Activated naive CD8-positive, alpha-beta T cell treated with anti-CD3 and anti-CD28 coated beads, Interleukin-2, amount 50 U/mL, for 24 hours (primary cell): ENCODE results near the gene TMEM38B.
"Not testable (repeated sequence)": the region's sequence is repeated elsewhere in the genome, so short reads cannot be mapped to it uniquely, and the experiment has no call there.

Source experiments
- ATAC-seq: fragments of 150-1000 bp; cut with Tn5 transposase; one replicate; pipeline ENCODE4 v1.10.0; 2021
- DNase-seq: peaks from one replicate; pipeline ENCODE4 v3.0.0; 2021
- H3K27ac Mint-ChIP-seq: one replicate; pipeline ENCODE4 v1.8.0; 2021; ENCODE audit warnings: mild to moderate bottlenecking, mixed read lengths
- H3K27me3 Mint-ChIP-seq: one replicate; pipeline ENCODE4 v1.8.0; 2021; ENCODE audit warnings: mixed read lengths
- H3K36me3 Mint-ChIP-seq: one replicate; pipeline ENCODE4 v1.8.0; 2021; ENCODE audit warnings: low read depth, mixed read lengths
- H3K4me1 Mint-ChIP-seq: one replicate; pipeline ENCODE4 v1.8.0; 2021; ENCODE audit warnings: mixed read lengths
- H3K4me3 Mint-ChIP-seq: one replicate; pipeline ENCODE4 v1.8.0; 2021; ENCODE audit warnings: mild to moderate bottlenecking, moderate library complexity, mixed read lengths
- H3K9me3 Mint-ChIP-seq: one replicate; pipeline ENCODE4 v1.8.0; 2021; ENCODE audit warnings: mixed read lengths

Gene TMEM38B

DNA sequence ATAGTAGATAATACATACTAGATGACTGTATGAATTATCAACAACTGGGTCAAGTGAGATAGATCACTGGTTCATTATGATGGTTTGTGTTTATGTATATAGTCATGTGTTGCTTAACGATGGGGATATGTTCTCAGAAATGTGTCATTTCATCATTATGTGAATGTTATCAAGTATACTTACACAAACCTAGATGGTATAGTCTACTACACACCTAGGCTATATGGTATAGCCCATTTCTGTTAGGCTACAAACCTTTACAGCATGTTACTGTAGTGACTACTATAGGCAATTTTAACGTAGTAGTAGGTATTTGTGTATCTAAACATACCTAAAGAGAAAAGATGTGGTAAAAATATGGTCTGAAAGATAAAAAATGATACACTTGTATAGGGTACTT lies 31.0 kb downstream of the TMEM38B start:
- no peaks in the 10 kb centered on the region for H3K4me1 Mint-ChIP-seq
- no peaks in the 10 kb centered on the region for H3K9me3 Mint-ChIP-seq
- DNase-seq, result no peak
- no peak overlapping the region for H3K4me3 Mint-ChIP-seq
- no peaks in the 10 kb centered on the region for H3K27me3 Mint-ChIP-seq
- ATAC-seq, result no peak
- peaks cover 39% of the 10 kb centered on the region for H3K36me3 Mint-ChIP-seq
- no peak overlapping the region for H3K27ac Mint-ChIP-seq

DNA sequence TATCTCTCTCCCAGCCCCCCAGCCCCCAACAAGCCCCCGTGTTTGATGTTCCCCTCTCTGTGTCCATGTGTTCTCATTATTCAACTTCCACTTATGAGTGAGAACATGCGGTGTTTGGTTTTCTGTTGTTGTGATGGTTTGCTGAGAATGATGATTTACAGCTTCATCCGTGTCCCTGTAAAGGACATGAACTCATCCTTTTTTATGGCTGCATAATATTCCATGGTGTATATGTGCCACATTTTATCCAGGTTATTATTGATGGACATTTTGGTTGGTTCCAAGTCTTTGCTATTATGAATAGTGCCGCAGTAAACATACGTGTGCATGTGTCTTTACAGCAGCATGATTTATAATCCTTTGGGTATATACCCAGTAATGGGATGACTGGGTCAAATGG lies 33.9 kb downstream of the TMEM38B start:
- peaks cover 63% of the 10 kb centered on the region for H3K36me3 Mint-ChIP-seq
- not testable (repeated sequence) for ATAC-seq, H3K4me3 Mint-ChIP-seq, DNase-seq, H3K27me3 Mint-ChIP-seq, H3K27ac Mint-ChIP-seq, H3K4me1 Mint-ChIP-seq, H3K9me3 Mint-ChIP-seq

DNA sequence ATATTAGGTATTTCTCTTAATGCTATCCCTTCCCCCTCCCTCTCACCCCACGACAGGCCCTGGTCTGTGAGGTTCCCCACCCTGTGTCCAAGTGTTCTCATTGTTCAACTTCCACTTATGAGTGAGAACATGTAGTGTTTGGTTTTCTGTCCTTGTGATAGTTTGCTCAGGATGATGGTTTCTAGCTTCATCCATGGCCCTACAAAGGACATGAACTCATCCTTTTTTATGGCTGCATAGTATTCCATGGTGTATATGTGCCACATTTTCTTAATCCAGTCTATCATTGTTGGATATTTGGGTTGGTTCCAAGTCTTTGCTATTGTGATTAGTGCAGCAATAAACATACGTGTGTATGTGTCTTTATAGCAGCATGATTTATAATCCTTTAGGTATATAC lies 37.1 kb downstream of the TMEM38B start:
- H3K9me3 Mint-ChIP-seq, result peaks cover 29% of the 10 kb centered on the region
- peaks cover 85% of the 10 kb centered on the region for H3K36me3 Mint-ChIP-seq

DNA sequence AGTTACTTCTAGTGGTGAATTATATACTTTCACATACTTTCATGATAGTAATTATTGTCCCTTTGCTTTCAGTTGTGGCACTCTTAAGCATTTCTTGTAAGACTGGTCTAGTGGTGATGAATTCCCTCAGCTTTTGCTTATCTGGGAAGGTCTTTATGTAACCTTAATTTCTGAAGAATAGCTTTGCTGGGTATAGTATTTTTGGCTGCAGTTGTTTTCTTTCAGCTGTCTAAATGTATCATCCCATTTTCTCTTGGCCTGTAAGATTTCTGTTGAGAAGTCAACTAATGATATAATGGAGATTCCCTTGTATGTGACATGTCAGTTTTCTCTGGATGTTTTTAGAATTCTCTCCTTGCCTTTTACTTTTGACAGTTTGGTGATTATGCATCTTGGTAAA lies 41.0 kb downstream of the TMEM38B start:
- no peak for DNase-seq
- Mint-ChIP-seq H3K27ac (no peak overlapping the region), H3K4me1 (no peaks in the 10 kb centered on the region), H3K36me3 (peaks cover 64% of the 10 kb centered on the region), H3K27me3 (no peaks in the 10 kb centered on the region), H3K9me3 (peaks cover 32% of the 10 kb centered on the region), H3K4me3 (no peak overlapping the region)
- ATAC-seq, result no peak

More for the DNA sequence above, 37.1 kb downstream of the TMEM38B start:
- not testable (repeated sequence) for H3K27ac Mint-ChIP-seq, H3K27me3 Mint-ChIP-seq, DNase-seq, H3K4me1 Mint-ChIP-seq, H3K4me3 Mint-ChIP-seq, ATAC-seq

DNA sequence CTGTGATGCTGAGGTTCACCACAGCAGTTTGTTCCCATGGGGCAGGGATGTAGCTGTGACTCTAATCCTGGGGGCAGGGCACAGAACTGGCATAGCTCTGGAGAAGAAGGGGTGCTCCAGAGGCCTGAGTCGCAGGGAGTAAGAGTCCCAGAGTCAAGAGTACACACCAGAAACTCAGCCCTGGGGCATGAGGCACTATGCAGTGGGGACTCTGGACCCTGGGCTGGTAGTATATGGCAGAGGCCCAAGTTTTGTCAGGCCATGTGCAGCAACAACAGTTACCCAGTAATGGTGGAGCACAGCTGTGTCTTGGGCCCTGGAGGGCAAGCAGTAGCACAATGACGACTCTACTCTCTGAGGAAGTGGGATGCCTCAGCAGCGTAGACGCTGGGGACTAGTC lies 42.9 kb downstream of the TMEM38B start:
- DNase-seq, result no peak
- Mint-ChIP-seq H3K36me3 (peaks cover 48% of the 10 kb centered on the region), H3K4me1 (no peaks in the 10 kb centered on the region), H3K27me3 (no peaks in the 10 kb centered on the region), H3K4me3 (no peak overlapping the region), H3K27ac (no peak overlapping the region), H3K9me3 (peaks cover 32% of the 10 kb centered on the region)
- ATAC-seq, result no peak

DNA sequence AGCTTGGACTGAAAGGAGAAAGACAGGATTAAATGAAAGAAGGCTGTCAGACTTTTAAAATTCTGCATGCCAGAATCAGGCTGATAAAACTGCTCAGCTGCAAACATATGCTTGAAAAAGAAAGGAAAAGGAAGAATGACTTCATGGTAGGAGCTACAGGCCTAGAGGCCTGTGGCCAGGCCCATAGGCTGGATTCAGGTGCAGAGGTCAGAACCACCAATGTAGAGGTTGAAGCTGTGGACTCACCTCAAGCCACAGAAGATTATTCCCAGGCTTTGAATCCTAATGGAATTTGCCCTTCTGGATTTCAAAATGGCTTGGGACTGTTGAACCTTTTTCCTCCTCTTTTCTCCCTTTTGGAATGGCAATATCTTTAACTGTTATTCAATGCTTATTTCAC lies 47.7 kb downstream of the TMEM38B start:
- DNase-seq, result no peak
- Mint-ChIP-seq H3K4me3 (no peak overlapping the region), H3K27me3 (no peaks in the 10 kb centered on the region), H3K4me1 (no peaks in the 10 kb centered on the region), H3K36me3 (peaks cover 15% of the 10 kb centered on the region), H3K27ac (no peak overlapping the region), H3K9me3 (no peaks in the 10 kb centered on the region)
- ATAC-seq, result no peak

DNA sequence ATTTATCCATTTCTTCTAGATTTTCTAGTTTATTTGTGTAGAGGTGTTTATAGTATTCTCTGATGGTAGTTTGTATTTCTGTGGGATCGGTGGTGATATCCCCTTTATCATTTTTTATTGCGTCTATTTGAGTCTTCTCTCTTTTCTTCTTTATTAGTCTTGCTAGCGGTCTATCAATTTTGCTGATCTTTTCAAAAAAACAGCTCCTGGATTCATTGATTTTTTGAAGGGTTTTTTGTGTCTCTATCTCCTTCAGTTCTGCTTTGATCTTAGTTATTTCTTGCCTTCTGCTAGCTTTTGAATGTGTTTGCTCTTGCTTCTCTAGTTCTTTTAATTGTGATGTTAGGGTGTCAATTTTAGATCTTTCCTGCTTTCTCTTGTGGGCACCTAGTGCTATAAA lies 53.0 kb downstream of the TMEM38B start:
- not testable (repeated sequence) for H3K4me3 Mint-ChIP-seq, H3K27me3 Mint-ChIP-seq, H3K27ac Mint-ChIP-seq, DNase-seq, H3K4me1 Mint-ChIP-seq, ATAC-seq
- Mint-ChIP-seq H3K9me3 (peaks cover 27% of the 10 kb centered on the region), H3K36me3 (peaks cover 56% of the 10 kb centered on the region)

DNA sequence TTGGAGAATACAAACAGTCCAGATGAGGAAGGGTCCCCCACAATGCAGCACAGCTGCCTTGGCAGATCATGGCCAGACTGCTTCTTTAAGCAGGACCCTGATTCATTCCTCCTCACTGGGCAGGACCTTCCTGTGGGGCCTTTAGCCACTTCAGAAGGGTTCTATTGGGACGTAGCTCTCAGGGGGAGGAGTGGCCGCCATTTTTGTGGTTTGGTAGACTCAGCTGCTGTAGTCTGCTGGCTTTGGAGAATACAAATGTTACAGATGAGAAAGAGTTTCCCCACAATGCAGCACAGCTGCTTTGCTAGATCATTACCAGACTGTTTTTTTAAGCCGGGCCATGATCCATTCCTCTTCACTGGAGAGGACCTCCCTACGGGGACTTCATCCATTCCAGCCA lies 57.4 kb downstream of the TMEM38B start:
- Mint-ChIP-seq H3K36me3 (peaks cover 69% of the 10 kb centered on the region), H3K4me1 (no peaks in the 10 kb centered on the region), H3K4me3 (no peak overlapping the region), H3K27ac (no peak overlapping the region), H3K27me3 (no peaks in the 10 kb centered on the region), H3K9me3 (peaks cover 55% of the 10 kb centered on the region)
- DNase-seq, result no peak
- ATAC-seq, result no peak

DNA sequence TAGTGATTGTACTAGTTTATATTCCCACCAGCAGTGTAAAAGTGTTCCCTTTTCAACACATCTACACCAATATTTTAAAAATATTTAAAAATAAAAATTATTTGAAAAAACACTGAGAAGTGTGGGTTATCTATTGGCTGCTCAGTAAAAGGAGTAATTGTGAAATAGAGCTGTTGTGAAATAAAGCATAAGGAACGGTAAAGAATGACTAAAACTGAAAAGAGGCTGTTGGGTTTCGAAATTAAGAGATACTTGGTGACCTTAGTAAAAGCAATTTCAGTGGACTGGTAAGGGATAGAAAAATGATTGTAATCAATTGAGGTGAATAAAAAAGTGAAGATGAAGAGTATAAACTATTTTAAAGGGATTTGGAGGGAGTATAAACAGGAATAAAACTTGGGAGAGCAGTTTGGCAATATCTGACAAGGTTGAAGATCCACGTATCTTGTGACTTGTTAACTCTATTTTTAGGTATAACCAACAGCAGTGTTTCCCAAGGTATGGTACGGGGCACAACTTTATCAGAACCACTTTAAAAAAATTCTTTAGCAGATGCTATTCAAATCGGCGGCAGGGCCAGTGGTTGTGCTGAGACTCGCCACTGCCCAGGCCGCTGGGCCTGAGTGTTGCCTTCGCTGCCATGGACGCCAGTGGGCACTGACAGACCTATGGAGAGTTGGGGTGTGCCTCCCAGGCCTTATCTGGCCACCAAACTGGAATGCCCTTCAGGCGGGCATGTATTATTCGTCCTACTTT lies 63.3 kb downstream of the TMEM38B start:
- H3K4me3 Mint-ChIP-seq, result no peak overlapping the region
- no peak for DNase-seq
- H3K27ac Mint-ChIP-seq, result no peak overlapping the region

DNA sequence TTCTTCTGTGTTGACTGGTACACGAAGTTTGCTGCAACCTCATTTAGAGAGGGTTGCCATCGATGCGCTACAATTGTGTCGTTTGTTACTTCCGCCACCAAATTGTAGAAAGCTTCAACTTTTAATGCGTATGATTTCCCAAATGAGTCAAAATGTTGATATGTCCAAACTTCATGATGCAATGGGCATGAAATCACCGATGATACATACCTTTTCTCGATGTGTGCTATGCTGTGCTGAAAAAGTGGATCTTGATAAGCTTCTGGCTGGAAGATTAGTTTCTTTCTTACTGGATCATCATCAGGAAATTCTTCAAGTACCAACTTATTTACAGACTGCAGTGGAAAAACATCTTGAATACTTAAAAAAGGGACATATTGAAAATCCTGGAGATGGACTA lies 65.7 kb downstream of the TMEM38B start:
- Mint-ChIP-seq H3K27me3 (no peaks in the 10 kb centered on the region), H3K27ac (no peak overlapping the region), H3K9me3 (peaks cover 34% of the 10 kb centered on the region), H3K36me3 (peaks cover 24% of the 10 kb centered on the region), H3K4me3 (no peak overlapping the region), H3K4me1 (no peaks in the 10 kb centered on the region)
- DNase-seq (no peak), ATAC-seq (no peak)

More for the DNA sequence above, 63.3 kb downstream of the TMEM38B start:
- no peak for ATAC-seq
- H3K4me1 Mint-ChIP-seq, result no peaks in the 10 kb centered on the region
- peaks cover 46% of the 10 kb centered on the region for H3K36me3 Mint-ChIP-seq
- peaks cover 55% of the 10 kb centered on the region for H3K9me3 Mint-ChIP-seq
- no peaks in the 10 kb centered on the region for H3K27me3 Mint-ChIP-seq

DNA sequence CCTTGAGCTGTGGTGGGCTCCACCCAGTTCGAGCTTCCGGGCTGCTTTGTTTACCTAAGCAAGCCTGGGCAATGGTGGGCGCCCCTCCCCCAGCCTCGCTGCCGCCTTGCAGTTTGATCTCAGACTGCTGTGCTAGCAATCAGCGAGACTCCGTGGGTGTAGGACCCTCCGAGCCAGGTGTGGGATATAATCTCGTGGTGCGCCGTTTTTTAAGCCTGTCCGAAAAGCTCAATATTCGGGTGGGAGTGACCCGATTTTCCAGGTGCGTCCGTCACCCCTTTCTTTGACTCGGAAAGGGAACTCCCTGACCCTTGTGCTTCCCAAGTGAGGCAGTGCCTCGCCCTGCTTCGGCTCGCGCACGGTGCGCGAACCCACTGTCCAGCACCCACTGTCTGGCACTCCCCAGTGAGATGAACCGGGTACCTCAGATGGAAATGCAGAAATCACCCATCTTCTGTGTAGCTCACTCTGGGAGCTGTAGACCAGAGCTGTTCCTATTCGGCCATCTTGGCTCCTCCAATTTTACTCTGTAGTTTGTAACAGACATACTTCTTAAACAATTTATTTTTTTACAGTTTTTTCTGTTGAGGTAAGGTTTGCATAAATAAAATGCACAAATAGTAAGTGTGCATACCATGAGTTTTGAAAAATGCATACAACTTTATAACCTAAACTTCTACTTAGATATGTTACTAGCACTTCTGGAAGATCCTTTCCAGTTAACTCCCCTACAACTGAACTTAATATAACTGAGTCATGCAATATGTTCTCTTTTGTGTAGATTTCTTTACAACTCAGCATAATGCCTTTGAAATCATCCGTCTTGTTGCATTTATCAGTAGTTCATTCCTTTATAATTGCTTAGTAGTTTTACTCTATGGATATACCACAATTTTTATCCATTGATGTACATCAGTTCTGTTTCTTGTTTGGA lies 88.5 kb downstream of the TMEM38B start:
- H3K27me3 Mint-ChIP-seq, ATAC-seq, H3K4me1 Mint-ChIP-seq, DNase-seq, H3K4me3 Mint-ChIP-seq, H3K27ac Mint-ChIP-seq: not testable (repeated sequence)
- Mint-ChIP-seq H3K36me3 (peaks cover 37% of the 10 kb centered on the region), H3K9me3 (peaks cover 23% of the 10 kb centered on the region)

DNA sequence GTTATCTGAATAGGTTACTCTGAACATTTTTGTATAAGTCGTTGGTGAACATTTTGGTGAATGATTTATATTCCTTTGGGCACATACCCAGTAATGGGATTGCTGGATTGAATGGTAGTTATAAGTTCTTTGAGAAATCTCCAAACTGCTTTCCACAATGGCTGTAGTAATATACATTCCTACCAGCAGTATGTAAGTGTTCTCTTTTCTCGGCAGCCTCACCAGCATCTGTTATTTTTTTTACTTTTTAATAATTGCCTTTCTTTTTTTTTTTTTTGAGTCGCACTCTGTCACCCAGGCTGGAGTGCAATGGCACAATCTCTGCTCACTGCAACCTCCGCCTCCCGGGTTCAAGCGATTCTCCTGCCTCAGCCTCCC lies 89.1 kb downstream of the TMEM38B start:
- H3K4me1 Mint-ChIP-seq, H3K27ac Mint-ChIP-seq, DNase-seq, H3K27me3 Mint-ChIP-seq, ATAC-seq, H3K4me3 Mint-ChIP-seq: not testable (repeated sequence)
- peaks cover 43% of the 10 kb centered on the region for H3K36me3 Mint-ChIP-seq
- peaks cover 29% of the 10 kb centered on the region for H3K9me3 Mint-ChIP-seq

DNA sequence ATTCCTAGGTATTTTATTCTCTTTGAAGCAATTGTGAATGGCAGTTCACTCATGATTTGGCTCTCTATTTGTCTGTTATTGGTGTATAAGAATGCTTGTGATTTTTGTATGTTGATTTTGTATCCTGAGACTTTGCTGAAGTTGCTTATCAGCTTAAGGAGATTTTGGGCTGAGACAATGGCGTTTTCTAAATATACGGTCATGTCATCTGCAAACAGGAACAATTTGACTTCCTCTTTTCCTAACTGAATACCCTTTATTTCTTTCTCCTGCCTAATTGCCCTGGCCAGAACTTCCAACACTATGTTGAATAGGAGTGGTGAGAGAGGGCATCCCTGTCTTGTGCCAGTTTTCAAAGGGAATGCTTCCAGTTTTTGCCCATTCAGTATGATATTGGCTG lies 92.5 kb downstream of the TMEM38B start:
- H3K27me3 Mint-ChIP-seq, ATAC-seq, H3K4me3 Mint-ChIP-seq, DNase-seq, H3K27ac Mint-ChIP-seq, H3K4me1 Mint-ChIP-seq: not testable (repeated sequence)
- Mint-ChIP-seq H3K9me3 (peaks cover 33% of the 10 kb centered on the region), H3K36me3 (peaks cover 65% of the 10 kb centered on the region)

DNA sequence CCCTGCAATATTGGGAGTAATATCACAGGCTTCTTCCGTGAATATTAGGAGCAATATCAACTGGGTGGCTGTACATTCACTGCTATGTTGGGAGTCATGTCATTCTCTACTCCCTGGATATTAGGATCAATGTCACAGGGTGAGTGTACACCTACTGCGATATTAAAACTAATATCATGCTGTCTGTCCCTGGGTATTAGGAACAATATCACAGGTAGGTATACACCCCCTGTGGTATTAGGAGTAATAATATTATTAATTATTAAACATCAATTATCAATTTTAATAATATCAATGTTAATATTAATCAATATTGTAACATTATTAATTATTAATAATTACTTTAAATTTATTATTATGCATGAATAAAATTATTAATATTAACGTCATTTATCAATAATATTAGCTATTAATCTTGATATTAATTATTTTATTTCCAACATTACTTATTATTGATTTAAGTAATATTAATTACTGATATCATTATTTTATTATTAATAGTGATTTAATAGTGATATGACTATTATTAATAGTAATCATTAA lies 121.9 kb downstream of the TMEM38B start:
- no peak for ATAC-seq
- Mint-ChIP-seq H3K27me3 (no peaks in the 10 kb centered on the region), H3K9me3 (peaks cover 20% of the 10 kb centered on the region)

DNA sequence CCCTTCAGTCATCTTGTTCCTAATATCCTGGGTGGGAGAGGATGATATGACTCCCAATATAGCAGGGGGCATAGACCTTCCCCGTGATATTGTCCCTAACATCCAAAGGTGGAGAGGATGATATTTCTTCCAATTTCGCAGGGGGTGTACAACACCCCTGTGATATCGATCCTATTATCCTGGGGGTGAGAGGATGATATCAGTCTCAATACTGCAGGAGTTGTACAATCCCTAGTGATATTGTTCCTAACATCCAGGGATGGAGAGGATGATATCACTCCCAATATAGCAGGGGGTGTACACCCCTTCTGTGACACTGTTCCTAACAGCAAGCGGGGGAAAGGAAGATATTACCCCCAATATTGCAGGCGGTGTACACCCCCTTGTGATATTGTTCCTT lies 122.6 kb downstream of the TMEM38B start:
- Mint-ChIP-seq H3K36me3 (no peaks in the 10 kb centered on the region), H3K4me1 (no peaks in the 10 kb centered on the region), H3K27me3 (no peaks in the 10 kb centered on the region), H3K9me3 (peaks cover 14% of the 10 kb centered on the region), H3K27ac (no peak overlapping the region), H3K4me3 (no peak overlapping the region)
- DNase-seq (no peak), ATAC-seq (no peak)

More for the DNA sequence above, 121.9 kb downstream of the TMEM38B start:
- H3K27ac Mint-ChIP-seq, result no peak overlapping the region
- no peak overlapping the region for H3K4me3 Mint-ChIP-seq
- DNase-seq, result no peak
- no peaks in the 10 kb centered on the region for H3K4me1 Mint-ChIP-seq
- H3K36me3 Mint-ChIP-seq, result no peaks in the 10 kb centered on the region
